Kasumi-1 (cell line): ENCODE measurements around the gene NFATC2.

Experiments
- DNase-seq, 2 experiments: peaks; one replicate each; lab custom pipeline; 2025; lab: John Stamatoyannopoulos, UW

The NFATC2 gene

GRCh38 chr20:51429696-51430095 lies 112.8 kb downstream of the NFATC2 start:
- DNase-seq = no peak

GRCh38 chr20:51429144-51429482 lies 113.4 kb downstream of the NFATC2 start:
- DNase-seq = no peak

GRCh38 chr20:51428401-51429143 lies 113.9 kb downstream of the NFATC2 start:
- no peak for DNase-seq

- no peak for DNase-seq
Observed at GRCh38 chr20:51427651-51428291, 114.7 kb downstream of the NFATC2 start.

DNA sequence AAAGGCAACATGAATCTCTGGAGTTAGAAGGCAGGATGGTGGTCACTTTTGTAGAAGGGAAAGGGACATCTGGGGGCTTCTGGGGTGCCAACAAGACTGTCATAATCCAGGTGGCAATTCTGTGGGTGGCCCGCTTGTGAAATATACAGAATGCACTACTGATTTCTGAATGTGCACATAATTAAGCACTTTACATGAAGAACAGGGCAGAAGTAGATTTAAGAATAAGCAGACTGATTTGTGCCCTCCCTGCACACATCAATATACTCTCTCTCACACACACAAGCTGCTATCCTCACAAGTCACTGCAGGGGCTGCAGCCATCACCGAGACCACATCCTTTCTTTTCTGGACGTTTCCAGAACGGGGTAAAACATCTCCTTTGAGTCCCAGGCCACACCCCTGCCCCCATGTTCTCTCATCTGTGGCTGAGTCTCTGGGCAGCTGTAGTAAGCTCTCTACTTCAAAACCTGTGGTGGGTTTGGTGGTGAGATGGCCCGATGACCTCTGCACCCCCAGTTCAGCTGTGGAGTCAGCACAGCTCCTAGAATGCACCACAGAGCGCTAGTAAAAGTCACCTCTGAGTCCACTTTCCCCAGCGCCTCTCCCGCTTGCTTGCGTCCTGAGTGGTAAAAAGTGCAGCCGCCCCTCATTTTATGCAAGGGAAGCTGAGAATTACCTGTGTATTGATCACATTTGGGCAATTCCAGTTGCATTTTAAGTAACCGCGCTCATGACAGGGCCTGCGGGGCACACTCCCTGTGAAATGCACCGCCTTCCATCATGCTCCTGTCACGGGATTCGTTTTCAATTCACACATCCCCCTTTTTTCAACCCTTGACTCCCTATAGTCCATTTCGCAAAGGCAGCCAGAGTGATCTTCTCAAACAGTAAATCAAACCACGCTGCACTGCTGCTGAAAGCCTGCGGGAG lies 115.5 kb downstream of the NFATC2 start:
- no peak for DNase-seq

- no peak for DNase-seq
Observed at GRCh38 chr20:51425347-51426106, 117.0 kb downstream of the NFATC2 start.

- DNase-seq = no peak
Observed at GRCh38 chr20:51424270-51425117, 118.0 kb downstream of the NFATC2 start.

GRCh38 chr20:51423810-51424209 lies 118.7 kb downstream of the NFATC2 start:
- no peak for DNase-seq

DNA sequence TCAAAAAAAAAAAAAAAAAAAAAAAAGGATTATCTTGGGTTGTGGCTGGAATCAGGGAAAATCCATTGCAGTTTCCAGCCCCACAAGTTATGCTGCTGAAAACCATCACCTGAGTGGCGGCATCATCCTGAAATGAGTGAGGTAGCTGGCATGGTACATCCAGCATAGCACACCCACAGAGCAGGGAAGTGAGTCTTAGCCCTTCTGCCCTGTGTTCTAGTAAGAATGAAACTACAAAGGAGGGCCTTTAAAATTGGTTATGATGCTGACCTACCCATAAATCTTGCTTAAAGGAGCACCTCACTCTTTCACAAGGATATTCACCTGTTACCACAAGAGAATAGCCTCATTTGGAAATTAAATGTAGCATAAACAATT lies 119.2 kb downstream of the NFATC2 start:
- no peak for DNase-seq

- DNase-seq = no peak
Observed at GRCh38 chr20:51422514-51423289, 119.8 kb downstream of the NFATC2 start.

DNA sequence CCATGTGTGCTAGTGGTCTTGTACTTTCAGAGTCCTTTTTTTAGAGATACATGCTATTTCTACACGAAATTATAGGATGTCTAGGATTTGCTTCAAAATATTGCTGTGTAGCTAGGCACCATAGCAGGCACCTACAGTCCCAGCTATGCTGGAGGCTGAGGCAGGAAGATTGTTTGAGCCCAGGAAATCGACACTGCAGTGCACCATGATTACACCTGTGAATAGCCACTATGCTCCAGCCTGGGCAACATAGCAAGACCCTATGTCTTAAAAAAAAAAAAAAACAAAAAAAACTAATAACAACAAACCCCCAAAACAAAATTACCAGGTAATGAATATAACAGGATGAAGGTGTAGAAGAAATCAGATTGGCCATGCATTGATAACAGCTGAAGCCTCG lies 121.7 kb downstream of the NFATC2 start:
- no peak for DNase-seq

DNA sequence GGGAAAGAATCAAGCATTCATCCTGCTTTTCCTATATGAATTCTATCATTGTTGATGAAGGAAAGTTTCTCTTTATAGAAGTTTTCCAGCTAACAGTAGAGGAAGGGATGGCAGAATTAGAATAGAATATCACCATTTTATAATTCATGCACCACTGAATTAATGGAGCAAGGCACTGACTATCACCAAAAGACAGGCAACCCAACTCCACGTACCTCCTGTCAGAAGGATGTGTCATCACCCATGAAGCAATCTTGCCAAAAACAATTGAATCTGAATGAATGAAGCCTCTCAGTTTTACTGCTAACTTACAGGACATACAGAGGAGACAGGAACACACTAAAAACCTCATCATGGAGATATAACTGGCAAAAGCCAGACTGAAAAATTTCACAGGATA lies 122.4 kb downstream of the NFATC2 start:
- DNase-seq = no peak

DNA sequence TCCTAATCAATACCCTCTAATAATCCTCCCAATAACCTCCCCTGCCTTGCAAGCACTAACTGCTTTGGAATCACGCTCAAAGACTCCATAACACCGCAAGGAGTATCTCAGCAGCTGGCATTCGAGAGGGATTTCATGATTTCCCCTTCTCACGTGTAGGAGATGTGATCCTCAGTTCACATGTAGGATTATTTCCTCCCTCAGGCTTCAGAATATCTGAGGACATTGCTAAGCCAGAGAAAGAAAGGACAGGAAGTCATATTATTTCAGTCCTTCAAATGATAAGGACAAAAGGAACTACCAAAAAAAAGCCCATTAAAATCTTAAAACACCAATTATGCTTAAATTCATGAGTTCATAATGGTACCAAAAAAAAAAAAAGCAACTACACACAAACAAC lies 122.9 kb downstream of the NFATC2 start:
- no peak for DNase-seq

DNA sequence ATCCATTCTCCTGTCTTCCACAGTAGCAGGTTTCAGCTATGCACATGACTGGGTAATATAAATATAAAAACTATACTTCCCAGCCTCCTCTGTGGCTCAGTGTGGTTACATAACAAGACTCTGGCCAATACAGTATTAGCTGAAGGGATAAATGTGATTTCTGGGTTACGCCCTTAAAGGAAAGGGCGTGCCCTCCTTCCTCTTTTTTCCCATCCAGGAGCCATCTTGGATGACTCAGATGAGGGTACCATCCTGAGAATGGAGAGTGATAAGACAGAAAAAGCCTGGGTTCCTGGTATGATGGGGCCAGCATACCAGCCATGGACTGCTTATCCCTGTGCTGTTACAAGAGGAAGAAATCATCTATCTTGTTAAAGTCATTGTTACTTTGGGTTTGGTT lies 123.3 kb downstream of the NFATC2 start:
- DNase-seq = no peak

GRCh38 chr20:51418137-51418529 lies 124.4 kb downstream of the NFATC2 start:
- DNase-seq = no peak

DNA sequence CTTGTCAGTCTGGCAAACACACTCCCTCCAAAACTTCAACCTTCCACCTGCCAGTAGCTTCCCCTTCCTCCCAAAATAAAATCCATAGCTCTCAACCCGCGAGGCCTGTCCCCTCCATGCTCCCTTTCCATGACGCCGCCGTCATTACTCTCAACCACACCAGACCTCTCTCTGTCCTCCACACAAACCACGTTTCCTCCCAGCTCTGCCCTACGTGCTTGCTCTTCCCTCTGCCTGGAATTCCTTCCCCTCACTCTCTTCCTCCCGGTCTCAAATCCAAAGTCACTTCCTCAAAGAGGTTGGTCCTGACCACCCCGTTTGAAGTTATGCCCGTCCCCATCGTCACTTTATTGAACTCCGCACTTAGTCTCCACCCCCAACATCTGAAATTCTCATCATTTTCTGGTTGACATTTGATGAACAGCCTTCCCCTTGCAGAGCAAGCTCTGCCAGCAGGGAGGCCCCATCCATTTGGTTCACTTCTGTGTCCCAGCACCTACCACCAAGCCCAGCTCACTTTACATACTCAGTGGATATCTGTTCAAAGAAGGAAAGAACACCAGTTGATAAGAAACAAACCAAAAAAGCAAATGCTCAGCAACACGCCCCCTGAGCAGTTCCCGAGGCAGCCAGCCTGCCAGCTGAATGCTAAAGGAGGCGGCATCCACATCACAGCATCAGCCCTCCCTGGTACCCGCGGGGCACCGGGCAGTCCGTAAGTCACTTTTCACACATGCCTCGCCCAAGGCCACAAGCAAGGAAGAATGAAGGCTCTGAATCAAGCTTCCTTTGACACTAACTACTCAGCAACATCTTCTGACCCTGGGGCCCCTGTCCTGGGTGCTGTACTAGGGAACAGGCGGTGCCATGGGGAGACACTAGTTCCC lies 125.0 kb downstream of the NFATC2 start:
- DNase-seq = no peak

DNA sequence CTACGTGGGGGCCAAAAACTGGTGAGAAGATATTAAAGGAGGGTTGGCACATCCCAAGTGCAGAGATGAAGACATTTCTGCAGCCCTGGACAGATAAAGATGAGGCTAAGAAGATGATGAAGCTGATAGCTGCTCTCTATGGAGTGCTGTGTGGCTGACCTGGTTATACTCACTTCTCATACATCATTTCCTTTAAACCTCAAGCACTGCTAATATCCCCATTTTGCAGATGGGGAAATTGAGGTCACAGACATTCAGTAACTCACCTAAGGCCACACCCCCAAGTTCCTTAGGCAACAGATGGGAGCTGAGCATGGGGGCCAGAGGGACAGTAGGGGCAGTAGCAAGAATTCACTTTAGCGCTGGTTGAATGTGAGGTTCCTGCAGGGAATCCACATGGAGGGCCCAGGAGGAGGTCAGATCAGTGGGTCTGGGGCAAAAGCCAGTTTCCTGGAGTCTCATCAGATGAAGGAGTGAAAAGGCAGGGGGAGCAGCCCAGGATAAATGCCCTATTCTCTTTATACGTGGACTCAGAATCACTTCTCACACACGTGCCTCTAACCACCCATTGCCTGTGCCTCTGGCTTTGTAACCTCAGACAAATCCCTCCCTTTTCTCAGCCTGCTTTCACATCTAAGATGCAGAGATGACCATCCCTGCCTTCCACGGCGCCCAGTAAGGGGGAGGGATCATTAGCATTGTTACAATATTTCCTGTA lies 125.8 kb downstream of the NFATC2 start:
- DNase-seq = no peak

- DNase-seq = no peak
Observed at GRCh38 chr20:51413857-51414256, 128.7 kb downstream of the NFATC2 start.
